ENCODE data around the gene TMEM202.
A peak's percentile ranks its signal among the peaks of the same experiment; 100 is the strongest.
"Not testable (repeated sequence)": the region's sequence is repeated elsewhere in the genome, so short reads cannot be mapped to it uniquely, and the experiment has no call there.

The TMEM202 gene

GRCh38 chr15:72397796-72398588 lies at the start of gene TMEM202:
Gene TMEM202 (plus strand): TSS chr15:72398305. CDS start chr15:72398327, 22 bp downstream.
- DNase-seq (ENCODE audit: low read depth): no peak

GRCh38 chr15:72353266-72353665 lies 44.8 kb upstream of the TMEM202 start:
- DNase-seq (ENCODE audit: low read depth): no peak

GRCh38 chr15:72354496-72354895 lies 43.6 kb upstream of the TMEM202 start:
- no peak for DNase-seq (ENCODE audit: low read depth)

GRCh38 chr15:72358121-72358520 lies 40.0 kb upstream of the TMEM202 start:
- DNase-seq (ENCODE audit: low read depth): no peak

GRCh38 chr15:72358650-72359171 lies 39.4 kb upstream of the TMEM202 start:
- DNase-seq (ENCODE audit: low read depth): no peak

- DNase-seq (ENCODE audit: low read depth): no peak
These were observed 36.9 kb upstream of the TMEM202 start for GRCh38 chr15:72361176-72361575.

- DNase-seq (ENCODE audit: low read depth): no peak
These were observed 32.3 kb upstream of the TMEM202 start for GRCh38 chr15:72365844-72366243.

- no peak for DNase-seq (ENCODE audit: low read depth)
These were observed 29.8 kb upstream of the TMEM202 start for GRCh38 chr15:72368325-72368724.

- DNase-seq (ENCODE audit: low read depth): no peak
These were observed 29.2 kb upstream of the TMEM202 start for GRCh38 chr15:72368899-72369298.

GRCh38 chr15:72369964-72370363 lies 28.1 kb upstream of the TMEM202 start:
- DNase-seq (ENCODE audit: low read depth): no peak

- DNase-seq (ENCODE audit: low read depth): no peak
These were observed 25.7 kb upstream of the TMEM202 start for GRCh38 chr15:72372361-72372760.

- no peak for DNase-seq (ENCODE audit: low read depth)
These were observed 22.6 kb upstream of the TMEM202 start for GRCh38 chr15:72375501-72375845.

GRCh38 chr15:72375846-72376581 lies 22.1 kb upstream of the TMEM202 start, which contains the start of gene HEXA:
Gene HEXA (minus strand): TSS chr15:72376014. CDS start chr15:72375972, 42 bp downstream.
- DNase-seq (ENCODE audit: low read depth): peak; percentile 69

GRCh38 chr15:72377331-72377730 lies 20.8 kb upstream of the TMEM202 start:
- no peak for DNase-seq (ENCODE audit: low read depth)

GRCh38 chr15:72379106-72379505 lies 19.0 kb upstream of the TMEM202 start:
- DNase-seq (ENCODE audit: low read depth): not testable (repeated sequence)

GRCh38 chr15:72379856-72380430 lies 18.2 kb upstream of the TMEM202 start:
- DNase-seq (ENCODE audit: low read depth): no peak

GRCh38 chr15:72380743-72381142 lies 17.4 kb upstream of the TMEM202 start:
- DNase-seq (ENCODE audit: low read depth): no peak

- no peak for DNase-seq (ENCODE audit: low read depth)
These were observed 16.0 kb upstream of the TMEM202 start for GRCh38 chr15:72382146-72382545.

- no peak for DNase-seq (ENCODE audit: low read depth)
These were observed 10.4 kb upstream of the TMEM202 start for GRCh38 chr15:72387741-72388140.

- no peak for DNase-seq (ENCODE audit: low read depth)
These were observed 8.9 kb upstream of the TMEM202 start for GRCh38 chr15:72389231-72389630.

GRCh38 chr15:72396331-72396730 lies 1.8 kb upstream of the TMEM202 start:
- DNase-seq (ENCODE audit: low read depth): not testable (repeated sequence)

GRCh38 chr15:72398648-72399047 lies 543 bp downstream of the TMEM202 start:
- no peak for DNase-seq (ENCODE audit: low read depth)

- DNase-seq (ENCODE audit: low read depth): no peak
These were observed 4.6 kb downstream of the TMEM202 start for GRCh38 chr15:72402726-72403125.

Data from HS-5 (cell line).